HG03565 (cell line): ENCODE measurements around the gene POGZ.

Experiments
- ATAC-seq: cut with Tn5 transposase; IDR thresholded peaks from one replicate; pipeline ENCODE4 v1.9.1; 2021; ENCODE audit warnings: mild to moderate bottlenecking, moderate library complexity; ENCODE audit not compliant: unreplicated experiment

Gene POGZ, protein sequence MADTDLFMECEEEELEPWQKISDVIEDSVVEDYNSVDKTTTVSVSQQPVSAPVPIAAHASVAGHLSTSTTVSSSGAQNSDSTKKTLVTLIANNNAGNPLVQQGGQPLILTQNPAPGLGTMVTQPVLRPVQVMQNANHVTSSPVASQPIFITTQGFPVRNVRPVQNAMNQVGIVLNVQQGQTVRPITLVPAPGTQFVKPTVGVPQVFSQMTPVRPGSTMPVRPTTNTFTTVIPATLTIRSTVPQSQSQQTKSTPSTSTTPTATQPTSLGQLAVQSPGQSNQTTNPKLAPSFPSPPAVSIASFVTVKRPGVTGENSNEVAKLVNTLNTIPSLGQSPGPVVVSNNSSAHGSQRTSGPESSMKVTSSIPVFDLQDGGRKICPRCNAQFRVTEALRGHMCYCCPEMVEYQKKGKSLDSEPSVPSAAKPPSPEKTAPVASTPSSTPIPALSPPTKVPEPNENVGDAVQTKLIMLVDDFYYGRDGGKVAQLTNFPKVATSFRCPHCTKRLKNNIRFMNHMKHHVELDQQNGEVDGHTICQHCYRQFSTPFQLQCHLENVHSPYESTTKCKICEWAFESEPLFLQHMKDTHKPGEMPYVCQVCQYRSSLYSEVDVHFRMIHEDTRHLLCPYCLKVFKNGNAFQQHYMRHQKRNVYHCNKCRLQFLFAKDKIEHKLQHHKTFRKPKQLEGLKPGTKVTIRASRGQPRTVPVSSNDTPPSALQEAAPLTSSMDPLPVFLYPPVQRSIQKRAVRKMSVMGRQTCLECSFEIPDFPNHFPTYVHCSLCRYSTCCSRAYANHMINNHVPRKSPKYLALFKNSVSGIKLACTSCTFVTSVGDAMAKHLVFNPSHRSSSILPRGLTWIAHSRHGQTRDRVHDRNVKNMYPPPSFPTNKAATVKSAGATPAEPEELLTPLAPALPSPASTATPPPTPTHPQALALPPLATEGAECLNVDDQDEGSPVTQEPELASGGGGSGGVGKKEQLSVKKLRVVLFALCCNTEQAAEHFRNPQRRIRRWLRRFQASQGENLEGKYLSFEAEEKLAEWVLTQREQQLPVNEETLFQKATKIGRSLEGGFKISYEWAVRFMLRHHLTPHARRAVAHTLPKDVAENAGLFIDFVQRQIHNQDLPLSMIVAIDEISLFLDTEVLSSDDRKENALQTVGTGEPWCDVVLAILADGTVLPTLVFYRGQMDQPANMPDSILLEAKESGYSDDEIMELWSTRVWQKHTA (N-terminal part only)

DNA sequence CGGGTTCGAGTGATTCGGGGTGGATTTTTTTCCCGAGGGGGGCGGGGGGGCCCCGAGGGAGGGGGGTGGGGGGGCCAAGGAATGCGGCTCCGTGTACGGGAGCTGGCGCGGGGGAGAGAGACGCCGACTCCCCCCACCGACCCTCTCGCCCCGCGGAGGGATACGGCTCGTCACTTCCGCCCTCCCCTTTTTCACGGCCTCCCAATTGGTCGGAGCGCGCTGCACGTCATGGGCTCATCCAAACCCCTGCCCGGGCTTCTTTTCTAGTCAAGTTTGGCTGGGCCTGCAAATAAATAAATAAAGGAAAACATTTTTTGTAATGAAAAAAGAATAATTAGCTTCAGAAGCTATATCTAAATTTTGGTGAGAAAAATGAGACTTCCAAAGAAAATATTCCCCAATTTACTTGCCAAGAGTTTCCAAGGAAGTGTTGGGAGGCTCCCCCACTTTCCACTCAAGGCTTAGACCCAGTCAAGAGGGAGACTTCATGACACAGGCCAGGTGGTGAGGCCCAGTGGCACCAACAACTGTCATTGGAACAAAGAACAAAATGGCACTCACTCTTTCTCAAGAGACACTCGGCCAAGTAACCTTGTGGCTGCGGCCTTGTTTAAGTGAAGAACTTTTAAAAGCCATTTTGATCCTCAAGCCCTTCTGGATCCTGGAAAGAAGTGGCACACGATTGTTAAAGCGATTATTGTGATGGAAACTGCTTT lies at the start of gene POGZ:
POGZ (minus strand) TSS at position 164 of the 716 bp plus-strand sequence. CDS start 17,290 bp downstream, outside the sequence.
- ATAC-seq, result peak; percentile 39

DNA sequence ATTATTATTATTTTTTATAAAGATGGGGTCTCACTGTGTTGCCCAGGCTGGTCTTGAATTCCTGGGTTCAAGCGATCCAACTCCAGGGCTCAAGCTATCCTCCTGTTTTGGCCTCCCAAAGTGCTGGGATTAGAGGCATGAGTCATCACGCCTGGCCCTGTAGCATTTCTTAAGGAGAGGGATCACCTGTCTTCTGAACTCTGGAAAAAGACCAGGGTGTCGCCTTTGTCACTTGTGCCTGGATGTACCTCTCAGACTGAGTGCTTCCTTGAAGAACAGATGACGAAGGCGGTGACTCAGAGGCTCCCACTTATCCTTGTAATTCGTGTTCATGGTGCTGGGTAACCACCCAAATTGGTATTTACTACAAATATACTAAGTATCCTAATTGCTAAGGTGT lies 49.5 kb upstream of the POGZ start:
- ATAC-seq, result no peak

DNA sequence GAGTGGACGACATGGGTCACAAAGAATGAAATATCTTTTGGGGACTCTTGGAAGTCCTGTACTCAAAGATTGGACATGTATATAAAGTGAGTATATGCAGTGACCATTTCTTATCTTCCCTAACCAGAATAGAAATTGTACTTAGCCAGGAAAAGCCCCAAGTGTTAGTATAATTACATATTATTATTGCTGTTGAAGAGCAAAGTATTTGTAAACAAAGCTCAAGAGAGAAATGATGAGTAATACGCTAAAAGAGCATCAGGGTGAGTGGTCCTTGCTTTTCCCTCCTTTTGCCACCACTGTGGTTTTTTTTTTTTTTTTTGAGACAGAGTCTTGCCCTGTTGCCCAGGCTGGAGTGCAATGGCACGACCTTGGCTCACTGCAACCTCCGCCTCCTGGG lies 45.5 kb upstream of the POGZ start:
- ATAC-seq, result no peak

DNA sequence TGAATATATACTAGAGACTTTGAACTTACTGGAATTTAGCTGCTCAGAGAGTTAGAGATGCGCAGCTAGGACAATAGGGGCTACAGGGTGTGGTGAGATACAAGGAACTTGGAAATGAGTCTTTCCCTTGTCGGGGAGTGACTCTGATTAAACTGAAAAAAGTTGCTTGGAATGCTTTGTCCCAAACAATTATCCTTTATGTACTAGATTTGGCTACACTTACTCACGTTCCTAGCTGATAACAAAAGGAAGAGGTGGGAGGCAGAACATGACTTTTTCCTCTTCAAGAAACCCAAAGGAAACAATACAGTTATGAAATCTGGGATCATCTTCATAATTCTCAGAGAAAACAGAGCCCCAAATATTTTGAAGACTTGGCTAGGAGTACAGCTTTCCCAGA lies 45.0 kb upstream of the POGZ start:
- no peak for ATAC-seq

DNA sequence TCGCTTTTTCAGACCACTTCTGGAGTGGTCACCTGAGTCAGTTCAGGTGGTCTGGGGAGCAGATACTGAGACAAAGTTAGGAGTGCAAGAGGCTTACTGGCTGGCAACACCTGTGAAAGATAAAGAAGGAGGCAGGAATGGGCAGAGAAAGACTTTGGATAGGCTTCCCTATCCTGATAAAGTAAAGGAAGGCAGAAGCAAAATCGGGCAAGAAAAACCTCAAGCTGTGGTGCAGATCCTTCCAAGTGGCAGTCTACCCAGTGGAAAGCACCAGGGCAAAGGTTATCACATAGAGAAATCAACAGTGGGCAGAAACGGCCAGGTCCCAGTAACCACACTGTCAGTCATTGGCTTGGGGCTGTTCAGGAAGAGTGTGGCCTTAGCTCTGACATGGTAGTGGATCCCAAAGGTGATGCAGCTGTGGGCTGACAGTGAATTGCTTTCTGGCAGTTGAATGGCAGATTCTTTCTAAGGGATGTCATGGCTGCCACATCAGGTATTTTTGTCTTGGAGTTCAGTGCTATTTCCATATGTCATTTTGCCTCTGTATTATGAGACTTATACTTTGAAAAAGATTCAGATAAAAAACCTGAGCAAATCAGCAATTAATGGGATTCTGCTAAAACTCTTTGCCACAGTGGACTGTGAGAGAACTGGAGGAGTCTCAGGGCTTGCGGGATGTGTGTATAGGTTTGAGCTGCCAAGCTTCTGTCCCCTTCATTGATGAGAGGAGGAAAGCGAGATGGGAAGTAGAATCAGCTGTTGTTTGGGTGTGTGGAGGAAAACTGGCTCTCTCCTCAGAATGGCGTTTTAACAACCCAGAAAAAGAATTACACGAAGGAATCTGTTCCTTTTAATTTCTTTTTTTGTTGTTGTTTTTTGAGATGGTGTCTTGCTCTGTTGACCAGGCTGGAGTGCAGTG lies 43.8 kb upstream of the POGZ start:
- ATAC-seq, result no peak

DNA sequence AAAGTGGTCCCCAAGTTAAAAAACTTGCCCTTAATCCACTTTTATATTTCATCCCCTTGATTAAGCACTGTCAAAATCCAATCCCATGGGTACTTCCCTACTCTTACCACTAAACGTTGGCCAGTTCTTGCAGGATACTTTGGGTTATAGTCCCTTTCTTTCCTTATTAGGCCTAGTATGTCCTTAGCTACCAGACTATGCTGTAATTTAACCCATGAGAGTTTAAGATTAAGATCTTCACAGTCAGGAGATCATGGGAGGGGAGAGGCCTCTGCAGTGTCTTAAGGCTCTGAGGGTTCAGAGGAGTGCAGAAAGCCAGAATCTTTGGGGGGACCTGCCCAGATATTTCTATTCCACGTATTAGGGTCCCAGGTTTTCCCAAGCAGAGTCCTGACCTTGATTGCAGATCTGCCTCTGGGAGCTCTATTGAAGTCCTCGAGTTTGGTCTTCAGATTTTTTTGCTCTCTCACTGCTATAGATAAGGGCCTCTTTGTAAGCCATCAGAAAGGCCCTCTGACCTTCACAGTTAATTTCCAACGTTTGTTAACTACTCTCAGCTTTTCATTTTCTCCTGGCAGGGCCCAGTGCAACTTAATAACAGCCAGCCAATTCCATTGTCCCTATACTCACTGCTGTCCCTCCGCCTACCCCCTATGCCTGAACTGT lies 42.9 kb upstream of the POGZ start:
- no peak for ATAC-seq

DNA sequence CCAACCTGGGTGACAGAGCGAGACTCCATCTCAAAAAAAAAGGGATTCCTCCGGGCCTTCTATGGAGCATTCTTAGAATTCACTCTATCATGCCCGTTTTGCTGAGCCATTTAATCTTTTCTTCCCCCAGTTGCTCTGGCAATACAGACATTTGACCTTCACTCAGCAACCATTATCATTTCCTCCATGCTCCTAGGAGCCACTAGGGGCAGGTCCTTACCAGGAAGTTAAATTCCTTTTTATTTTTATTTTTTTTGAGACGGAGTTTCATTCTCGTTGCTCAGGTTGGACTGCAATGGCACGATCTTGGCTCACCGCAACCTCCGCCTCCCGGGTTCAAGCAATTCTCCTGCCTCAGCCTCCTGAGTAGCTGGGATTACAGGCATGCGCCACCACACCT lies 42.2 kb upstream of the POGZ start:
- ATAC-seq, result no peak

DNA sequence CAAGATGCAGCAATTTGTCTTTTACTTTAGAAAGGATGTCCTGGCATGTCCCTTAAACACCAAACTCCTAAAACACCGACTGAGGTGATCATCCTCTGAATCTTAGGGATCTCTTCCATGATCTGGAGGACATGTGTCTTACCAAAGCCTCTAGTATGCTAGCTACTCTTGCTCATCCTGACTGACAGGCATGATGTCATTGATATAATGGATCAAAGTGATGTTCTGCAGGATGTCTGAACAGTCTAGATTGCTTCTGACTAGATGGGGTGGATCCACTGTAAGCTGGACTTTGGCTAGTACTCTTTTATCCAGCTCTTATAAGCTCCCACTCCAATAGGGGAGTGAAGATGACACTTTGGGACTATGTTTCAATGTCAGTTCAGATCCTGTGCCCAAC lies 40.6 kb upstream of the POGZ start:
- no peak for ATAC-seq

DNA sequence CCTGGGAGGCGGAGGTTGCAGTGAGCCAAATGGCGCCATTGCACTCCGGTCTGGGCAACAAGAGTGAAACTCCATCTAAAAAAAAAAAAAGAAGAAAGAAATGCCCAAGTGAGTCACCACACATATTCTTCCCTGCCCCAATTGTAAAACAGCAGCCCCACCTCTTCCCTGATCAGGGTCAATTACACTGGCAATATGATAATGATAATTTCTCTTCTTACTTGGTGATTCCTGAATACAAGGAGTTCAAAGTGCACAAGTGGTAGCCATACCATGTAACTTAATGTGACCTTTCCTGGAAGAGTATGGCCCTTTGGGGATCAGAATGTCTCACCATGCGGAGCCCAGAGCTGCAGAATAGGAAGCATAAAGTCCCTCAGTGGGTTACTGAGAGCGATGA lies 40.1 kb upstream of the POGZ start:
- no peak for ATAC-seq

DNA sequence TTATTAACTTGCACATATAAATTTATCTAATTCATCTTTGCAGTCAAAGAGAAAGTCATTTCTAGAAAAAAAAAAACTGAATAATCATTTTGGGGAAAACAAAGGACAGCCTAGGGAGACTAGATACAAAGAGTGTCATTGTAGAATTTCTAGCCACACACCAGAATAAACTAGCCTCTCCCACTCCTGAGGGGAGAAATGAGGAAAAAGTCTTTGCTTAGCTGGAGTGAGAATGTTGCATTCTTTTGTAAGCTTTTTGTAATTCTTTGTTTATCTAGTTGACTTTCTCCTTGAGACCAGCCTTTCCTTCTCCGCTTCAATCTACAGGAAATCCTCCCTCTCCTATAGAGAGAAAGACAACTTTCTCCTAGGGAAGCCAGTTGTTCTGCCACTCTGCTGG lies 36.0 kb upstream of the POGZ start:
- no peak for ATAC-seq

DNA sequence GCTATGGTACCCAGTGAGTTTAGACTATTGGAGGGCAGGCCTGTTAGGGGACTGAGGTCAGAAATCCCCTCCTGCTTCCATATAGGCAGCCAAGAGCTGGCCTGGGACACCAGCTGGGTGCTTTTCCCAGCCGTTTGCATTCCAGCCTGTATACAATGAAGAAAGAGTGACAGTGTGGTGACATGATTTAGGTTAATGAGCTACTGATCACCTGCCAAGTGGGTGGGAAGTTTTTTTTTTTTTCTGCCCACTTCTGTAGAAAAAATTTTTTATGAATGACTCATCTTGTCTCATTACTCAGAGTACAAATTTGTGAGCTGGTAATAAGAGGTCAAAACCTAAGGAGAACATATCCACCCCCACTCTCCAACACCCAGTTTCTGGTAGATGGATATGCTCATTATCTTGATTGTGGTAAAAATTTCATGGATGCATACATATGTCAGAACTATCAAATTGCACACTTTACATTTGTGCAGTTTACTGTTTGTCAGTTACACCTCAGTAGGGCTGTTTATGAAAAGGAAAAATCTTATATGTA lies 35.5 kb upstream of the POGZ start:
- ATAC-seq, result no peak

DNA sequence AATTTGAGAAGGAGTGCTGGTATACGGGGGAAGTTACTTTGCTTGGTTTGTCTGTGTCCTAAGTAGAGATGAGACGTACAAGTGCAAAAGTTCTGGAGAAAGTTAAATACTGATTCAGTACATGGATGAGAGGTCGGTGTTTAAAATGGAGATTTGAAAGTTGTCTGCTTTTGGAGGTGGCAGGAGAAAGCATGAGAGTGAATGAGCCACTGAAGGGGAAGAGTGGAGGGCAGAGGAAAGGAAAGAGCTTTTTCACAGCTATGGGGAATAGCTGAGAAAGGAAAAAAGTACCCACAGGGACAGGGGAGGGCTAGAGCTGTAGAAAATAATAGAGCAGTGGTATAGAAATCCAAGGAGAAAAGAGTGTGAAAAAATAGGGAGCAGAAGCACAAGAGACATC lies 33.7 kb upstream of the POGZ start:
- ATAC-seq, result no peak

DNA sequence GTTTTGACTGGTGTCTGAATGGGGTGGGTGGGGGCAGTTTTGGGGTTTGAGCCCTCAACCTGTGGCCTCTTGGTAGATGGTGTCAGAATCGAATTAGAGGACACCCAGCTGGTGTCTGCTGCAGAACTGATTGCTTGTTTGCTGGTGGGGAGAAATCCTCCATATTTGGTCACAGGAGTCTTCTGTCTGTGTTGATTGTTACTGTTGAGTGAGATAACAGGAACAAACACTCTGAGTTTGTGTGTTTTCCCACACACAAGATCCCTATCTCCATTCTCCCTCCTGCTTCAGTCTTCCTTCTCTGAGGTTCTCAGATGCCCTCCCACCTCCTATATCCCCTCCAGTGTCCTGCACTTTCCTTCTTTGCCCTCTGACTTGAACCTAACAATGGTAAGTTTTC lies 32.8 kb upstream of the POGZ start:
- ATAC-seq, result no peak

DNA sequence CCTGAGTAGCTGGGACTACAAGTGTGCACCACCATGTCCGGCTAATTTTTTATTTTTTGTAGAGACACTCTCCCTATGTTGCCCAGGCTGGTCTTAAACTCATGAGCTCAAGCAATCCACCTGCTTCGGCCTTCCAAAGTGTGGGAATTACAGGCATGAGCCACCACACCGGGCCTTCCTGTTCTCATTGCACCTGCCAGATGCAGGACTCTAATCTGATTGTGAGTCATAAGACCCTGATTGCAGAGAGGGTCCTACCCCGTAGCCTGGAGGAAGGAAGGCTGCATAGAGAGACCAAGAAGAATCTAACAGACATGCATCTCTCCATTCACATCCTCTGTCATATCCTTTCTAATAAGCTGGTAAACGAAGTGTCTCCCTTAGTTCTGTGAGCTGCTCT lies 32.3 kb upstream of the POGZ start:
- ATAC-seq, result no peak

DNA sequence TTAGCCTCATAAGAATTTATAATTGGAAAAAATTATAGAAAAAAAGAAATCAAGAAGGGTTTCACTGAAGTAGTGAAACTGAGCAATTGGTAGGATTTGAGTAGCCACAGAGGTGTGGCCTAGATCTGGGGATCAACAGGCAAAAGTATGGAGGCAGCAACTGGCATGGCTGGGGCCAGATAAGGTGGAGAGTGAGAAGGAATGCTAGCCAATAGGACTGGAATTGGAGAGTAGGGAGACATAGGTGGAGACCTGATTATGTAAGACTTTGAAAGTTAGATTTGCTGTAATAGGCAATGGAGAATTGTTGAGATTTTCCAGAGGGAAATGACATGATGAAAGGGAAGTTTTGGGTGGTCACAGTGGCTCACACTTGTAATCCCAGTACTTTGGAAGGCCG lies 27.3 kb upstream of the POGZ start:
- ATAC-seq, result no peak

DNA sequence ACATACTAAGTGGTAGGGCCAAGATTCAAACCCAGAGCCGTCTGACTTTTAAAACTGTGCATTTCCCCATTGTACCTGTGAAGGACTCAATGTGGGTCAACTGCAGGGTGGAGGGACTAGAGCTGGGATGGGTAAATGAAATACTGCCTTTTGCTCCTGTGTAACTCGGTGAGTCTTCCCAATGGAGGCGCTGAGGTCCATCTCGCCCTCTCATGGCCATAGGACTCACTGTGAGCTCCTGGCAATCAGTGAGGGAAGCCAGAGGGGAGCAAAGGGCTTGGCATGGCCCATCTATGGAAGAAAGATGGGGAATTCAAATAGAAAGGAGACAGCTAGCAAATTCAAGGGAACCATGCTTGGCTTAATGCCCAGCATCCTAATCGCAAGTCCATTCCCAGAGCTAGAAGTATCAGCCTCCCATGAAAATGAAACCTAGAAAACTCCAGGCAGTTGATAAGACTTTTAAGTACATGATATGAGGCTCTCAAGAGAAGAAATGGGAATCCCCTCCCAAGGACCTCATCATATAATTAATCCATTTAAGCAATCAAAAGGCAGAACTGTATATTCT lies 26.5 kb upstream of the POGZ start:
- no peak for ATAC-seq

DNA sequence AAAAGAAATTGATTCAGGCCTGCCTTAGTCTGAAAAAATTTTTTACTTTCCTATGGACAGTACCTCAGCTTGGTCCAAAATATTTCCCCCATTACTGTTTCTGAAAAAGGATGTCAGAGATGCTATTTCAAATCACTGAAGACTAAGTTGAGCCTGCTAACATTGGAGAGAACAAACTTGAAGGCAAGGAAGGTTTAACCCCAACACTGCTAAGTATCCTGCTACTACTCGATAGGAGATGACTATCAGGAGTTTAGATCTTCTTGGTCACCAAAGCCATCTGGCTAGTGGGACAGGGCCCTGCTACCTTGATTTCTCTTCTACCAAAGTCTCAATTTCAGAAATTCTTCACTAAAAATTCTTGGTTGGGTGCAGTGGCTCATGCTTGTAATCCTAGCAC lies 22.7 kb upstream of the POGZ start:
- ATAC-seq, result no peak

DNA sequence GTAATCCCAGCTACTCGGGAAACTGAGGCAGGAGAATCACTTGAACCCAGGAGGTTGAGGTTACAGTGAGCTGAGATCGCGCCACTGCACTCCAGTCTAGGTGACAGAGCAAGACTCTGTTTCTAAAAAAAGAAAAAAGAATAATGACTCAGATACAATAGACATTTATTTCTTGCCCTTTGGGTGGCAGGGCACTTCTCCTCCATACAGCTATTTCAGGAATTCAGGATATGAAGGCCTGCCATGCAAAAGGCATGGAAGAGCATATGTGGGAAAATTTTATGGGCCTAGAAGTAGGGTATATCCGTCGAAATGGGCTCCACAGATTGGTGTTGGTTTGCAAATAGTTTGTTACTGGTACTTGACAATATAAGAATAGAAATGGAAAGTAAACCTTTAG lies 20.2 kb upstream of the POGZ start:
- no peak for ATAC-seq

DNA sequence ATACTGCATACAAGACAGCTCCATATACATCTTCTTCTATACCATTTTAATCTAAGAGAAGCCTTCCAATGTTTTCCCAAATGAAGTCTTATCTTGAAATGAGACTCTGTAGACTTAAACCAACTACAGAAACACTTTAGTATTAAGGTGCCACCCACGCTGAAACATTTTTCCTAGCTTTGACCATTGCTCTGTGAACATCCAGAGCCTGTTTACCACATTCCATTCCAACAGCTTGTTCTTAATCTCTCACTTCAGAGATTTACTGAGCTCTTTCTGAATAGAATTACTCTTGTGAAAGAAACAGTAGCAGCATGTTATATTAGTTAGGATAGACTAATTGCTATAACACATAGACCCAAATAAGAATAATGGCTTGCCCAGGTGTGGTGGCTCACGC lies 19.6 kb upstream of the POGZ start:
- ATAC-seq, result no peak
